ENCODE measurements around the gene SRRT.

Gene SRRT

GRCh38 chr7:100874577-100875355 is at the start of gene SRRT:
TSS of gene SRRT (plus strand) at chr7:100875103. CDS start at chr7:100875591, 488 bp downstream.
- Histone ChIP-seq H2AFZ (ENCODE audit: low read depth, low read length) (peak within 1 kb of the TSS; percentile 11), H3K4me1 (ENCODE audit: insufficient read depth, low read length) (peaks cover 20% of the 10 kb centered on the region), H3K27me3 (ENCODE audit: insufficient read depth, low read length) (no peaks in the 10 kb centered on the region), H3K4me3 (ENCODE audit: low read length) (peak within 1 kb of the TSS; percentile 99), H3K36me3 (ENCODE audit: insufficient read depth, low read length) (peaks cover 51% of the 10 kb centered on the region), H3K9me3 (ENCODE audit: low read length) (no peaks in the 10 kb centered on the region)

GRCh38 chr7:100825215-100825671 is 49.7 kb upstream of the SRRT start:
- Histone ChIP-seq H3K9me3 (ENCODE audit: low read length) (no peaks in the 10 kb centered on the region), H2AFZ (ENCODE audit: low read depth, low read length) (no peak overlapping the region), H3K36me3 (ENCODE audit: insufficient read depth, low read length) (peaks cover 41% of the 10 kb centered on the region), H3K4me3 (ENCODE audit: low read length) (peak overlapping the region; percentile 47), H3K27me3 (ENCODE audit: insufficient read depth, low read length) (no peaks in the 10 kb centered on the region), H3K4me1 (ENCODE audit: insufficient read depth, low read length) (peaks cover 14% of the 10 kb centered on the region)

GRCh38 chr7:100825751-100826513 is 49.0 kb upstream of the SRRT start:
- Histone ChIP-seq H3K36me3 (ENCODE audit: insufficient read depth, low read length) (peaks cover 34% of the 10 kb centered on the region), H3K9me3 (ENCODE audit: low read length) (no peaks in the 10 kb centered on the region), H3K4me1 (ENCODE audit: insufficient read depth, low read length) (peaks cover 14% of the 10 kb centered on the region), H3K4me3 (ENCODE audit: low read length) (peak overlapping the region; percentile 47), H2AFZ (ENCODE audit: low read depth, low read length) (no peak overlapping the region), H3K27me3 (ENCODE audit: insufficient read depth, low read length) (no peaks in the 10 kb centered on the region)

GRCh38 chr7:100826514-100827329 is 48.2 kb upstream of the SRRT start:
- H3K4me1 ChIP-seq (ENCODE audit: insufficient read depth, low read length) = peaks cover 14% of the 10 kb centered on the region
- peak overlapping the region; percentile 47 for H3K4me3 ChIP-seq (ENCODE audit: low read length)
- H2AFZ ChIP-seq (ENCODE audit: low read depth, low read length) = no peak overlapping the region
- no peaks in the 10 kb centered on the region for H3K27me3 ChIP-seq (ENCODE audit: insufficient read depth, low read length)
- peaks cover 30% of the 10 kb centered on the region for H3K36me3 ChIP-seq (ENCODE audit: insufficient read depth, low read length)
- H3K9me3 ChIP-seq (ENCODE audit: low read length) = no peaks in the 10 kb centered on the region

GRCh38 chr7:100827330-100828226 is 47.3 kb upstream of the SRRT start, which contains the start of gene EPHB4:
TSS of gene EPHB4 (minus strand) at chr7:100827523. CDS start at chr7:100827030, 493 bp downstream.
- H2AFZ ChIP-seq (ENCODE audit: low read depth, low read length) = peak within 1 kb of the TSS; percentile 52
- H3K27me3 ChIP-seq (ENCODE audit: insufficient read depth, low read length) = no peaks in the 10 kb centered on the region
- H3K9me3 ChIP-seq (ENCODE audit: low read length) = no peaks in the 10 kb centered on the region
- H3K4me3 ChIP-seq (ENCODE audit: low read length) = peak within 1 kb of the TSS; percentile 47
- H3K36me3 ChIP-seq (ENCODE audit: insufficient read depth, low read length) = peaks cover 21% of the 10 kb centered on the region
- H3K4me1 ChIP-seq (ENCODE audit: insufficient read depth, low read length) = peaks cover 14% of the 10 kb centered on the region

- no peak overlapping the region for H2AFZ ChIP-seq (ENCODE audit: low read depth, low read length)
- no peak overlapping the region for H3K4me3 ChIP-seq (ENCODE audit: low read length)
- no peaks in the 10 kb centered on the region for H3K9me3 ChIP-seq (ENCODE audit: low read length)
- H3K36me3 ChIP-seq (ENCODE audit: insufficient read depth, low read length) = peaks cover 5% of the 10 kb centered on the region
- peaks cover 14% of the 10 kb centered on the region for H3K4me1 ChIP-seq (ENCODE audit: insufficient read depth, low read length)
- H3K27me3 ChIP-seq (ENCODE audit: insufficient read depth, low read length) = no peaks in the 10 kb centered on the region
Measured at GRCh38 chr7:100829150-100829716, 45.7 kb upstream of the SRRT start.

- peaks cover 6% of the 10 kb centered on the region for H3K4me1 ChIP-seq (ENCODE audit: insufficient read depth, low read length)
- H3K4me3 ChIP-seq (ENCODE audit: low read length) = no peak overlapping the region
- no peaks in the 10 kb centered on the region for H3K9me3 ChIP-seq (ENCODE audit: low read length)
- H2AFZ ChIP-seq (ENCODE audit: low read depth, low read length) = no peak overlapping the region
- H3K27me3 ChIP-seq (ENCODE audit: insufficient read depth, low read length) = no peaks in the 10 kb centered on the region
- H3K36me3 ChIP-seq (ENCODE audit: insufficient read depth, low read length) = no peaks in the 10 kb centered on the region
Measured at GRCh38 chr7:100830396-100830795, 44.5 kb upstream of the SRRT start.

GRCh38 chr7:100832281-100832633 is 42.6 kb upstream of the SRRT start:
- Histone ChIP-seq H2AFZ (ENCODE audit: low read depth, low read length) (no peak overlapping the region), H3K27me3 (ENCODE audit: insufficient read depth, low read length) (no peaks in the 10 kb centered on the region), H3K4me1 (ENCODE audit: insufficient read depth, low read length) (peaks cover 12% of the 10 kb centered on the region), H3K9me3 (ENCODE audit: low read length) (no peaks in the 10 kb centered on the region), H3K36me3 (ENCODE audit: insufficient read depth, low read length) (no peaks in the 10 kb centered on the region), H3K4me3 (ENCODE audit: low read length) (no peak overlapping the region)

GRCh38 chr7:100835903-100836811 is 38.7 kb upstream of the SRRT start:
- no peaks in the 10 kb centered on the region for H3K36me3 ChIP-seq (ENCODE audit: insufficient read depth, low read length)
- H3K27me3 ChIP-seq (ENCODE audit: insufficient read depth, low read length) = no peaks in the 10 kb centered on the region
- H3K9me3 ChIP-seq (ENCODE audit: low read length) = no peaks in the 10 kb centered on the region
- H3K4me1 ChIP-seq (ENCODE audit: insufficient read depth, low read length) = peaks cover 18% of the 10 kb centered on the region
- no peak overlapping the region for H3K4me3 ChIP-seq (ENCODE audit: low read length)
- no peak overlapping the region for H2AFZ ChIP-seq (ENCODE audit: low read depth, low read length)

- H2AFZ ChIP-seq (ENCODE audit: low read depth, low read length) = peak overlapping the region; percentile 30
- H3K4me1 ChIP-seq (ENCODE audit: insufficient read depth, low read length) = peaks cover 18% of the 10 kb centered on the region
- peak overlapping the region; percentile 47 for H3K4me3 ChIP-seq (ENCODE audit: low read length)
Measured at GRCh38 chr7:100836812-100837098, 38.1 kb upstream of the SRRT start.

GRCh38 chr7:100837099-100837836 is 37.6 kb upstream of the SRRT start:
- no peaks in the 10 kb centered on the region for H3K9me3 ChIP-seq (ENCODE audit: low read length)
- H3K4me1 ChIP-seq (ENCODE audit: insufficient read depth, low read length) = peaks cover 18% of the 10 kb centered on the region
- H2AFZ ChIP-seq (ENCODE audit: low read depth, low read length) = peak overlapping the region; percentile 30
- no peaks in the 10 kb centered on the region for H3K36me3 ChIP-seq (ENCODE audit: insufficient read depth, low read length)
- H3K27me3 ChIP-seq (ENCODE audit: insufficient read depth, low read length) = no peaks in the 10 kb centered on the region
- peak overlapping the region; percentile 47 for H3K4me3 ChIP-seq (ENCODE audit: low read length)

More at GRCh38 chr7:100836812-100837098, 38.1 kb upstream of the SRRT start:
- H3K36me3 ChIP-seq (ENCODE audit: insufficient read depth, low read length) = no peaks in the 10 kb centered on the region
- no peaks in the 10 kb centered on the region for H3K9me3 ChIP-seq (ENCODE audit: low read length)
- H3K27me3 ChIP-seq (ENCODE audit: insufficient read depth, low read length) = no peaks in the 10 kb centered on the region
